ENCODE data around the gene LRRC8C.
"Not testable (repeated sequence)": the region's sequence is repeated elsewhere in the genome, so short reads cannot be mapped to it uniquely, and the experiment has no call there.

Gene LRRC8C

DNA sequence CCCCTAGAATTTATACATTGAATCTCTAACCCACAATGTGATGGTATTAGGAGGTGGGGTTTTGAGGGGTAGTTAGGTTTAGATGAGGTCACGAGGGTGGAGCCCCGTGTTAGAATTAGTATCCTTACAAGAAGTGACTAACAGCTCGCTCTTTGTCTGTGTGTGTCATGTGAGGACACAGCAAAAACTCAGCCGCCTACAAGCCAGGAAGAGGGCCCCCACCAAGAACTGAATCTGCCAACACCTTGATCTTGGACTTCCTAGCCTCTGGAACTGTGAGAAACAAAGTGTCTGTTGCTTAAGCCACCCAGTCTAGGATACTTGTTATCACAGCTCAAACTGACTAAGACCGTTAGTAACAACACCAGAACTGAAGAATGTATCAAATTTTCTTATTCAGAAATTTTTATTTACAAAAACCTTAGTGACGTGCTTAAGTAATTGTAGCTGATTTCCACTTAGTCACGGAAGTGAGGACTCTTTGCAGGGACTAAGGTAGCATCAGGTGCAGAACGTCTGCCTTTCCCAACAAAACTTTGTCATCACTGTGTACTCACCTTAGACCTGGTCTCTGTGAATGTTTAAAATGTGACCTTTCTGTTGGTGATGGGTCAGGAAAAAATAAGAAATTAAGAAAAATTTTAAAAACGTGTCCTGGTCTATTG, 24.5 kb upstream of the LRRC8C start:
- no peak for DNase-seq

DNA sequence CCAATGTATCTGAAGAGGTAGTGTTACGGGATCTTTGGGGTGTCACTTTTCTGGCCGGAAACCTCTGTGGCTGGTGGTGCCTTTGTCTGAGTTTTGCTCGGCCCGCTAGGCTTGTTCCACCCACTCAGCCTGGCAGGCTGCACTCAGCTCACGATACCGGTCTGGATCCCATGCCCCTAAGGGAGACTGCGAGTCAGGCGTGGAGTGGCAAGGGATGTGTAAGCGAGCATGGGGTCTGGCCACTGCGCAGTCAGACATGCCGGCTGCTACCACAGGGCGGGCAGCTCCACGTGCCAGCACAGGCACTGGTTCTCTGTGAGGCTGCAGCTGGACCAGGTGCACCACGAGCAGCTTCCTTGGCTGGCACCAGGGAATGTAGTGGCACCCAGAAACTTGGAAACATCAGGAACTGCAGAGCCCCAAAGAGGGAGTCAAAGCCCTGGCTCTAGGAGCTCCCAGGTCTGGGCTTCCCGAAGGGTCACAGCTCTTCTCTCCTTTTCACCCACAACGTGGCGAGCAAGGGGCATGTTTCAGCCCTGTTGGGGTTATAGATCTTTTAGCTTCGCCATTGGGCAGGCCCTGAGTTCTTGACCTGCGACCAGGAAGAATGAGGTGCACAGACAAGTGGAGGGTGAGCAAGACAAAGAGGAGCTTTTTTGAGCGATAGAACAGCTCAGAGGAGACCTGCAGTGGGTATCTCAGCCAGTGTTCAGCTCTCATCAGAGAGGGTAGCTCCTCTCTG, 23.8 kb upstream of the LRRC8C start:
- no peak for DNase-seq

GRCh38 chr1:89609781-89610456, 23.0 kb upstream of the LRRC8C start:
- DNase-seq = no peak

DNA sequence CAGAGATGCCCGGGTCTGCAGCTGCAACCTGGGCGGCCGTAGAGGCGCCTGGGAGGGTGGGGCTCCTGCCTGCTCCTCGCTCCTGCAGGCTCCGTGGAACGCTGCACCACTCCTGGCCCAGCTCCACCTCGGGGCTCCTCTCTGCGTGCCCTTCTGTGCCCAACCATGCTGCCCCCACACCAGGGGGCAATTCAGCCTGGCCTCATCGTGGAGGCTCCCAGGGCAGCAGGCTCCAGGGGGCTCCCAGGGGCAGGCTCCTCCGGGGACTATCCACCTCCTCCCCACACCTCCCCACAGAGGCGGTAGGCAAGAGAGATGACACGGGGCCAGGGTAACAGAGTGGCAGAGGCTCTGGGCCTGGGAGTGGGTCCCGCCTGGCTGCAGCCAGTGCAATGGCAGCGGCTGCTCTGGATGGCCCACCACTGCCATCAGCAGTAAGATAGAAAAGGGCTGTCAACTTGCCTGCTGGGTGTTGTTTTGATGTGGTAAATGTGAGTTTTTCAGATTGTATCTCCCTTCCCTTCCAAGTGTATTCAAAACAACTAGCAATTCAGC, 22.4 kb upstream of the LRRC8C start:
- DNase-seq = no peak

DNA sequence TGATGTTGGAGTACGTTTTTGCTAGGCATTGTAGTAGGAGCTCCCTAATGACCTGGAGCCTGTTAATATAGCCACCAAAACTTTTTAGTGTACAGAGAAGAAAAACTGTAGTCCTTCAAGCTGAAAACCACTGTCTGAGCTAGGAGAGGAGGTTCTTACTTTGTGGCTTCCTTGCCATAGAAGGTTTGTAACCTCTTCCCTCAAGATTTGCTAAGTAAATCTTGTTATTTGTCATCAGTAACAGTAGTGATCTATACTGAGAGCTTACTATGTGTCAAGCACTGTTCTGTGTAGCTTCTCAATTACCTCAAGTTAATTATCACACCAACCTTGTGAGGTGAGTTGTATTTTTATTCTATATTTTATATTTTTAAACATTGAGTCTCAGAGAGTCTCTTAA, 21.2 kb upstream of the LRRC8C start:
- DNase-seq = no peak

DNA sequence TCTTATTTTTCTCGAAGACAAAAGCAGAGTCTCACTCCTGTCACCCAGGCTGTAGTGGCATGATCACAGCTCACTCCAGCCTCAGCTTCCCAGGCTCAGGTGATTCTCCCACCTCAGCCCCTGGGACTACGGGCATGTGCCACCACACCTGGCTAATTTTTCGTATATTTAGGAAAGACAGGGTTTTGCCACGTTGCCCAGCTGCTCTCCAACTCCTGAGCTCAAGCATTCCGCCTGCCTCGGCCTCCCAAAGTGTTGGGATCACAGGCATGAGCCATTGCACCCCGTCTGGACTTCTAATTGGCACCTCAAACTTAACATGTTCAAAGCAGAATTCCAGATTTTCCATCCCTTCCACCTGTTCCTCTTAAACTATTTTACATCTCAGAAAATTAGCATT, 19.0 kb upstream of the LRRC8C start:
- DNase-seq = no peak

- no peak for DNase-seq
Observed at GRCh38 chr1:89615676-89616598, 17.0 kb upstream of the LRRC8C start.

GRCh38 chr1:89616844-89617627, 15.9 kb upstream of the LRRC8C start:
- no peak for DNase-seq

GRCh38 chr1:89620664-89621063, 12.3 kb upstream of the LRRC8C start:
- DNase-seq = no peak

DNA sequence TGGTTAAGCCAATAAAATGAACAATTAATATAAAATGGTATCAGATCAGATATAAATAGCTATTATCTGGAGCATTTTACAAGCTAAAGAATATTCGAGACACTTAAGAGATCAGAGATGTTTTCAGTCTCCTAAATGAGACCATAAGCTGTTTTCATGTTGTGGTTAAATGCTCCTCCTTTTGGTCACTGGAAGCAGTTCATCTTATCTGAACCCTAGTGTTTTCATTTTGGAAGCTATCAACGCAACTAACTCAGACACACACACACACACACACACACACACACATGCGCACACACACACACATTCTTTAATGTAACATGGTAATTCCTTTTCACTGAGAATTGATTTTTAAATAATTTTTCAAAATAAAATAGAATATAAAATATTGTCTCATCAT, 10.0 kb upstream of the LRRC8C start:
- no peak for DNase-seq

DNA sequence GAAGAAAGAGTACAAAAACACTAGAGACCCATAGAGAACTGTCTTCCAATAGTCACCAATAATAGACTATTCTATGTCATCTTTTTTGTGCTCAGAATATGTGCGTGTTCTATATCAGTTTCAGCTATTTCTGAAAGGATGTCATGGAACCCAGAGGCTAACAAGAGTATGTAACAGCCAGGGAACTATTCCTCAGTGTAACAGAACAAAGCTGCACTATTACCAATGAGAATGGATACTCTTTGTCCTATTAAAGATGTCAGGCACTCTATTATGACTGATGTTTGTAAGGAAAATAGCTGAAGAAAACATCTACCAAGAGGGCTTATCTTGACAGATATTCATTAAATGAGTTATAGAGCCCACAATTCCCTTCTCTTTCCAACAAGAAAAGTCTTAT, 8.6 kb upstream of the LRRC8C start:
- no peak for DNase-seq

- DNase-seq = no peak
Observed at GRCh38 chr1:89624715-89625323, 8.1 kb upstream of the LRRC8C start.

DNA sequence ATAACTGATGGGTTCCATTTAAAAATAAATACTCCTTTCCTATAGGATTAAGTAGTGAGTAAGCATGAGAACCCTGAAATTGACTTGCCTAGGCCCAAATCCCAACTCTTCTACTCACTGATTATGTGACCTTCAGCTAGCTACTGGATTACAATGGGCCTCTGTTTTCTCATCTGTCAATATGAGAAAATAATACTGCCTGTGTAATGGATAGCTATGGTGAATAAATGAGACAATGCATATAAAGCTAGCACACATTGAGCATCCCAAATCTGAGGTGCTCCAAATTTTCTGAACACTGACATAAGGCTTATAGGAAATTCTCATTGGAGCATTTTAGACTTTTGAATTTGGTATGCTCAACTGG, 5.3 kb upstream of the LRRC8C start:
- DNase-seq = no peak

- no peak for DNase-seq
Observed at GRCh38 chr1:89629146-89629545, 3.8 kb upstream of the LRRC8C start.

DNA sequence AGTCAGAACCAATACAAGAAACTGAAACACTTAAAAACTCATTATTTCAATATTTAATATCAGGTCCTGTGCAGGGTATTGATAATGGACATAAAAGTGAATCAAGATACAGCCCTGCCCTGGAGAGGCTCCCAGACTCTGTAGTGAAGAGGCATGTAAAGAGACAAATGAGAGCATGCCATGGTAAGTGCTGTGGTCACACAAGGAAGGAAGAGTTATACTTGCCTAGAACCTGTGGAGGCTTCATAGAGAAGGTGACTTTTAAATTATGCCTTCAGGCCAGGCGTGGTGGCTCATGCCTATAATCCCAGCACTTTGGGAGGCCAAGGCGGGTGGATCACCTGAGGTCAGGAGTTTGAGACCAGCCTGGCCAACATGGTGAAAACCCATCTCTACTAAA, 3.3 kb upstream of the LRRC8C start:
- DNase-seq = not testable (repeated sequence)

DNA sequence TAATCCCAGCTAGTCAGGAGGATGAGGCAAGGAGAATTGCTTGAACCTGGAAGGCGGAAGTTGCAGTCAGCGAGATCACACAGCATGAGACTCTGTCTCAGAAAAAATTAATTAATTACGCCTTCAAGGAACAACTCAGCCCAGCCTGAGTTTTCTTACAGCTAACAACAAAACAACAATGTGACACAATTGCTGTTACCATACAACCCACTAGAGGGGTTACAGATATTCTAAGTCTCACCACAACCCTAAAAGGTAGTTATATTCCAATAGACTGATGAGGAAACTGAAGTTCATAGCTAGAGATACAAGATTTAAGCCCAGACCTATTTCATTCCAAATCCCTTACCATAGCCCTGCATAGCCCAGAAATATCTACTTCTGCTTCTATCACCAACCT, 2.9 kb upstream of the LRRC8C start:
- DNase-seq = no peak

DNA sequence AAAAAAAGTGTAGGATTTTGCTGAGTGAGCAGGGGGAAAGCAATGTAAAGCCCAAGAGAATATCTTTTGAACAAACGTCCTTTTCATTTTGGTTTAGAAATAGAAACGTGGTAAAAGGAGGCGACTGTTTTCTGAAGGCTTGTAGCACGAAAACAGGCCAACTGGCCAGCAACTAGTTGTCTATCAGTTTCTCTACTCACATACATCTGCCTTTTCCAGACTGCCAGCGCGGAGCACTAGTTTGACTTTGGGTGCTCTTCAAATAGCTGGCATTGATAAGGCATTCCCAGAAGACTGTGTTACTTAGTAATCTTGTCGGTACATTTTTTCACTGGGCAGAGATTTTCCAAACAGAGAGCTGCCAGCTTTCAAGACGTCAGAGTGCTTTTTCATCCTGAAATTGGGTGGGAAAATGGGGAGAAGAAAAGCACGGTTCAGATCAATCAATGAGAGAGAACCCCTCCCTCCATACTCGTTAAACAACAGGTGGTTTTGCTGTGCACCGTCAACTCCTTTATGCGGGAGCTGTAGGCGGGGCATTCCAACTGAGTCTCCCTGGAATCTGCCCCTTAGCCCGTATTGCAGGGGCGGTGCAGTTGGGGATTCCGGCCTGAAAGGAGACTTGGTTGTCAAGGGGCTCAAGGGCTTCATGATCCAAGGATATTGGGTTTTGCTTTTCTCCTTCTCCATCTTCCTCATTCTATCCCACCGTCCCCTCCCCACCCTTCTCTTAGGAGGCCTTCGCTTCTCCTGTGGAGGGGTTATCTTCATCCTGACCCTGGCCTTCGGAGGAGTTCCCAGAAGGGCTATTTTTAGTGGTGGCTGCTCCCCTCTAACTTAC, 884 bp upstream of the LRRC8C start:
- DNase-seq = no peak

DNA sequence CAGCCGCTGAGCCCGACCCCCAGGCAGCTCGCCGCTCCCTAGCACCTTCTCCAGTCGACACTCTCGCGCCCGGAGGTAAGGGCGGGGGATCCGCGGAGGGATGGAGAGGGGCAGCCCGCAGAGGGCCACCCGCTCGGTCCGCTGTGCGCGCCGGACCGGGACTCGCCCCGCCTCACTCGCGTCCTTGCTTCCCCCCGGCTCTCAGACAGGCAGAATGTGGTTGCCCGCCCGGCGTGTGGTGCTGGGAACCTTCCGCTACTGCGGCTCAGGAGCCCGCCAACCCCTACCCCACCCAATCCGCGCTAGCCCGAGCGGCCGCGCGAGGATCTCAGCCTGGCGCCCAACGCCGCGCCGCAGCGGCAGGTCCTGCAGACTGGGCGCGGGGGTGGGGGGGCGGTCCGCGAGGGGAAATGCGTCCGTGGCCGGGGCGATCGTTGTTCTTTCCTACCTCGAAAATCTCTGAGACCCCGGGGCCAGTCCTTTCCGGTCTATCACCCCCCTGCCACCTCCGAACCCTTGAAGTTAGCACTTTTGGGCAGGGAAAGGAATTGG, 404 bp downstream of the LRRC8C start:
- DNase-seq = peak; percentile 26

- DNase-seq = no peak
Observed at GRCh38 chr1:89633800-89634625, 1.1 kb downstream of the LRRC8C start.
